Lung (tissue), 12 donors: ENCODE data around the gene RMND1. TPM values are rescaled to one million over a fixed set of nuclear protein-coding genes. Genes with fewer than 3 reads are reported as not detected.

Source experiments
- ATAC-seq: fragments of 200-7000 bp; cut with Tn5 transposase; one replicate; pipeline ENCODE4 v1.9.1; 2020; ENCODE audit warnings: moderate number of reproducible peaks; ENCODE audit not compliant: insufficient read depth, low FRiP score
- DNase-seq, 3 donors: peaks; one replicate each; pipeline ENCODE4 v3.0.0-alpha.2; 2013 to 2017
- H3K27ac ChIP-seq, 2 donors: one replicate each; pipeline ENCODE4 v1.5.1; 2013; ENCODE audit warnings: mild to moderate bottlenecking in 2 of 2, moderate library complexity in 2 of 2, control low read depth in 1 of 2, inconsistent platforms in 1 of 2, low read depth in 1 of 2, low read length in 1 of 2
- H3K27me3 ChIP-seq, 3 donors: one replicate each; pipeline ENCODE4 v1.5.1; 2013; ENCODE audit warnings: low read length in 2 of 3; ENCODE audit not compliant: control insufficient read depth in 3 of 3, insufficient read depth in 3 of 3
- H3K36me3 ChIP-seq, 4 donors: one replicate each; pipeline ENCODE4 v1.5.1; 2013; ENCODE audit warnings: low read length in 4 of 4, mild to moderate bottlenecking in 1 of 4, moderate library complexity in 1 of 4; ENCODE audit not compliant: control insufficient read depth in 4 of 4, insufficient read depth in 4 of 4
- H3K4me1 ChIP-seq, 5 donors: one replicate each; pipeline ENCODE4 v1.5.1; 2013; ENCODE audit warnings: low read length in 5 of 5, mild to moderate bottlenecking in 2 of 5, moderate library complexity in 1 of 5; ENCODE audit not compliant: control insufficient read depth in 5 of 5, insufficient read depth in 5 of 5
- H3K4me3 ChIP-seq: one replicate; pipeline ENCODE4 v1.5.1; 2013; ENCODE audit warnings: mild to moderate bottlenecking, control low read depth, moderate library complexity
- H3K9ac ChIP-seq, 2 donors: one replicate each; pipeline ENCODE4 v1.5.1; 2013; ENCODE audit warnings: low read length in 2 of 2, control low read depth in 1 of 2; ENCODE audit not compliant: insufficient read depth in 1 of 2
- H3K9me3 ChIP-seq, 4 donors: one replicate each; pipeline ENCODE4 v1.5.1; 2013; ENCODE audit warnings: low read length in 3 of 4, mild to moderate bottlenecking in 1 of 4, moderate library complexity in 1 of 4; ENCODE audit not compliant: control insufficient read depth in 4 of 4, insufficient read depth in 3 of 4
- WGBS, 2 donors: extraction: QIAGEN DNeasy Blood & Tissue Kit; methylation state at CpG; one replicate each; pipeline ENCODE4 v1.1.7; 2013; 5-methylcytosine and 5-hydroxymethylcytosine counted together
- polyA plus RNA-seq, 2 donors: library from polyadenylated mRNA; stranded (reverse); fragments of 200-250 nt; gene quantifications; one replicate each; pipeline ENCODE4 v1.2.1, GENCODE V29; 2013
- total RNA-seq, 2 donors: library from RNA; depleted of rRNA in 1 of 2; stranded (reverse); fragments of >200 nt in 1 of 2; gene quantifications; one replicate each; pipeline ENCODE4 v1.2.1, GENCODE V29; 2014 to 2021
- TF ChIP-seq, protein P1 (sequence below): IDR thresholded peaks from 2 replicates; pipeline ENCODE4 v1.5.1; 2012; ENCODE audit warnings: mild to moderate bottlenecking; ENCODE audit errors: control extremely low read depth, extremely low read depth
- donor health status: control.
- donor health status: control.
- donor health status: Bipolar disorder and iron deficiency.
- donor health status: healthy.
- donor health status: DM: yes; HTN: yes; CAD: no.

The RMND1 gene
- total and polyA plus RNA-seq, 4 donors, result 10.2 to 43.2 (median 21.9) TPM

DNA sequence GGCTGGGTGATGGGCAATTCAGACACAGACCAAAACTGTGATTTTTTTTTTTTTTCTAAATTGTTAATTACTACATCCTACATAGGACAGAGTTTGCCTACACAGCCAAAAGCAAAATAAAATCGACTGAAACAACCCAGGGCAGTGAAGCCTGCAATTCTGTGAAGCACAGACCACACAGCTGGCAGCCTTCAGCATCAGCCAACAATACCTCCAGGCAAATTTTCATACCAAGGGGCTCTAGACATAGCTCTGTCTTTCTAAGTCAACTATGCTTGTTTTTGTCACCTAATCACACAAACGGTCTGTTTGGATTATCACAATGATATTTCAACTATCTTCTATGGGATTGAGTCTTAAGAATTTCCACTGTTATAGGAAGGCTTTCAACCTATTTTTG, 17.6 kb downstream of the RMND1 start:
- Histone ChIP-seq H3K9ac (no peak overlapping the region), H3K27ac (no peak overlapping the region), H3K27me3 (no peaks in the 10 kb centered on the region), H3K36me3 (peaks cover 4 to 17% (median 12%) of the 10 kb centered on the region in 4 donors), H3K4me1 (peaks cover 0 to 8% (median 0%) of the 10 kb centered on the region in 5 donors), H3K4me3 (no peak overlapping the region), H3K9me3 (no peaks in the 10 kb centered on the region)
- TF ChIP-seq, protein P1, sequence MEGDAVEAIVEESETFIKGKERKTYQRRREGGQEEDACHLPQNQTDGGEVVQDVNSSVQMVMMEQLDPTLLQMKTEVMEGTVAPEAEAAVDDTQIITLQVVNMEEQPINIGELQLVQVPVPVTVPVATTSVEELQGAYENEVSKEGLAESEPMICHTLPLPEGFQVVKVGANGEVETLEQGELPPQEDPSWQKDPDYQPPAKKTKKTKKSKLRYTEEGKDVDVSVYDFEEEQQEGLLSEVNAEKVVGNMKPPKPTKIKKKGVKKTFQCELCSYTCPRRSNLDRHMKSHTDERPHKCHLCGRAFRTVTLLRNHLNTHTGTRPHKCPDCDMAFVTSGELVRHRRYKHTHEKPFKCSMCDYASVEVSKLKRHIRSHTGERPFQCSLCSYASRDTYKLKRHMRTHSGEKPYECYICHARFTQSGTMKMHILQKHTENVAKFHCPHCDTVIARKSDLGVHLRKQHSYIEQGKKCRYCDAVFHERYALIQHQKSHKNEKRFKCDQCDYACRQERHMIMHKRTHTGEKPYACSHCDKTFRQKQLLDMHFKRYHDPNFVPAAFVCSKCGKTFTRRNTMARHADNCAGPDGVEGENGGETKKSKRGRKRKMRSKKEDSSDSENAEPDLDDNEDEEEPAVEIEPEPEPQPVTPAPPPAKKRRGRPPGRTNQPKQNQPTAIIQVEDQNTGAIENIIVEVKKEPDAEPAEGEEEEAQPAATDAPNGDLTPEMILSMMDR, result no peak
- DNase-seq (peak; percentile 24 to 41 (median 26)), ATAC-seq (no peak)
- 56 to 66% methylated on average over 2 of the region's 2 CpGs for WGBS, 2 donors

DNA sequence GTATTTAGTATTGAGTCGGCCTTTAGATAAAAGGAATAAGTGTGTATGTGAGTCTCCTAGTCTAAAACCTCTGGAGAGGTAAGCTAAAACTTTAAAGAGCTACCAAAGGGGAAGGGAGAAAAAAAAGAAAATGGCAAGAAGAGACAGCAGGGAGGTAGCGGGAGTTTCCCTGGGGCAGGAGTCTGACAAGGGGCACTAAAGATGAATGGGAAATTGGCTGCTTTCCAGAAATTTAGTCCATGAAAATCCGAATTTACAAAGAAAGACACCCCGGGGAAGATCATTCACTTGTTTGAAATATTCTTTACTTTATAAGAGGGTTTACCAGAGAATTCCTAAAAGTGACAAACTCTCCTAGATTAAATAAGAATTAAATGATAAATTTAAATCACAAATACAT, 19.3 kb downstream of the RMND1 start:
- 87 to 90% methylated on average over 4 of the region's 4 CpGs for WGBS, 2 donors
- Histone ChIP-seq H3K27me3 (no peaks in the 10 kb centered on the region), H3K4me1 (peaks cover 0 to 8% (median 0%) of the 10 kb centered on the region in 5 donors), H3K9me3 (no peaks in the 10 kb centered on the region), H3K4me3 (no peak overlapping the region), H3K27ac (no peak overlapping the region), H3K9ac (no peak overlapping the region), H3K36me3 (peaks cover 4 to 24% (median 18%) of the 10 kb centered on the region in 4 donors)
- DNase-seq (no peak), ATAC-seq (no peak)
- TF ChIP-seq, protein P1, result no peak

DNA sequence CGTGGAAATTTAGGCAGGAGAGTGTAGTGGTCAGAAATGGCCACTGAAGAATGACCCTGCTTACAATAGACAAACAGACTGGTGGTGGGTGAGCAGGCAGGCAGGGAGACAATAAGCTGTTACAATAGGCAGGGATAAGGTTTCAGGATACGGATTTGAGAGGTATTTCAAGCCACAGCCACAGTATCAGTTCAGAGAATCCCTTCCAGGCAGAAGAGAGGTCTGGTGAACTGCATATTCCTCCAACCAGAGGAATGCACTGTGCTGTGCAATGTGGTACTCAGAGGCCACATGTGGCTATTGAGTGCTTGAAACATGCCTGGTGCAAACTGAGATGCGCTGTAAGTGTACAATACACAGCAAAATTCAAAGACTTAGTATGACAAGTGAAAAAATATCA, 20.6 kb downstream of the RMND1 start:
- 95 to 97% methylated on average over 3 of the region's 3 CpGs for WGBS, 2 donors
- H3K36me3 ChIP-seq, result peaks cover 4 to 26% (median 18%) of the 10 kb centered on the region in 4 donors
- no peaks in the 10 kb centered on the region for H3K9me3 ChIP-seq
- DNase-seq (no peak), ATAC-seq (no peak)
- TF ChIP-seq, protein P1, result no peak
- H3K4me3 ChIP-seq, result no peak overlapping the region
- no peaks in the 10 kb centered on the region for H3K27me3 ChIP-seq
- H3K4me1 ChIP-seq, result peaks cover 0 to 8% (median 0%) of the 10 kb centered on the region in 5 donors
- H3K27ac ChIP-seq, result no peak overlapping the region
- no peak overlapping the region for H3K9ac ChIP-seq

DNA sequence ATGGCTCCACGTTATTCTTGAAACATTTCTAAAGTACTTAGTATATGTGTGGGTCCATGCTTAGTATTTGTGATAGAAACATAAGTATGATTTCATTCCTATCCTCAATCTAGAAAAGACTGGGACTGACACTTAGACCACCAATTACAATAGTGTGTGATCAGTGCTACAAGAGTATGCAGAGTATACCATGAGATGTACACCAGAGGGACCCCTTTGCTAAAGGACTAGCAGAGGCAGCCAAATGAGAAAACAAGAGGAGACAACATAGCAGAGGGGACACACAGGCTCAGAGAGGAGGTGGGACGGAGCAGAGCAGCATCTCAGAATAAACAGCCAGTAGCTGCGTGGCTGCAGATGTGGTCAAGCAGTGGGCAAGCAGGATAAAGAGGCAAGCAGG, 21.0 kb downstream of the RMND1 start:
- TF ChIP-seq, protein P1, result no peak
- Histone ChIP-seq H3K4me3 (no peak overlapping the region), H3K9me3 (no peaks in the 10 kb centered on the region), H3K27me3 (no peaks in the 10 kb centered on the region), H3K27ac (no peak overlapping the region), H3K4me1 (peaks cover 0 to 8% (median 0%) of the 10 kb centered on the region in 5 donors), H3K36me3 (peaks cover 4 to 30% (median 18%) of the 10 kb centered on the region in 4 donors), H3K9ac (no peak overlapping the region)
- ATAC-seq (no peak), DNase-seq (no peak)
- 94 to 95% methylated on average over 3 of the region's 3 CpGs for WGBS, 2 donors
